Fibroblast of lung (primary cell): Measurements from ENCODE around the gene GNAT1.

ENCODE experiments used
- EZH2 ChIP-seq: IDR thresholded peaks from 2 replicates; pipeline ENCODE4 v1.5.1; 2012; ENCODE audit warnings: low read length, control low read depth, mild to moderate bottlenecking; ENCODE audit errors: missing control alignments
- TF ChIP-seq, protein P1 (sequence below), 2 donors: IDR thresholded peaks in 1 of 2; conservative IDR thresholded peaks in 1 of 2; 1 replicate in 1 of 2; 2 replicates in 1 of 2; pipeline ENCODE4 v1.5.1; 2011 to 2012; ENCODE audit warnings: low read length in 2 of 2, control low read depth in 1 of 2, inconsistent platforms in 1 of 2, low read depth in 1 of 2, mild to moderate bottlenecking in 1 of 2

DNA sequence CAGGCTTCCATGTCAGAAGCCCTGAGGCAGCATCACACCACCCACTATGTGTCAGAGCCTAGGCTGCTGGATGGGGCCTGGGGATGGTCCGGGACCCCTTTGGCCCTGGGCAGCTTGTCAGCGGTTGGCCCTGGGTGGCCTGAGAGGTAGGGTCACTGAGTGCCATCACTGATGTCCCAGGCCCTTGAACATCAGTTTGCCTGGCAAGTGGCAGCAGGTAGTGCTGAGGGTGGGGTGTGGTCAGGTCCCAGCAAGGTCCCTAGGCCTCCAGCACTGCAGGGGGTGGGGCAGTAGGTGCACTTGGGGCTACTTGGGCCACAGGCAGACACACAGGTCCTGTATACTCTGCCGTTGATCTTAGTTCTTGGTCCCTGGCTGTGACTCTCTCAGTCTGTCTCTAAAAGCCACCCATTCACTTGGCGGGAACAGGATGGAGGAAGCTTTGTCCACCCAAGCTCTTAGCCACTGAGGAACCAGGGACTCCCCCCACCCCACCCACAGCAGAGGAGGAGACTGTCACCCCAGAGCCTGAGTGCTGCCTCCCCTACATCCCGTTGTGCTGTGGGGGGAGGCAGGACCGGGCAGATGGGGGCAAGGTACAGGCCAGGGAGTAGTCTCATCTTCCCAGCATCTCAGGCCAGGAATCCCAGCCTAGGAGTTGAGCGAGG, 50.4 kb downstream of the GNAT1 start:
- TF ChIP-seq, protein P1, sequence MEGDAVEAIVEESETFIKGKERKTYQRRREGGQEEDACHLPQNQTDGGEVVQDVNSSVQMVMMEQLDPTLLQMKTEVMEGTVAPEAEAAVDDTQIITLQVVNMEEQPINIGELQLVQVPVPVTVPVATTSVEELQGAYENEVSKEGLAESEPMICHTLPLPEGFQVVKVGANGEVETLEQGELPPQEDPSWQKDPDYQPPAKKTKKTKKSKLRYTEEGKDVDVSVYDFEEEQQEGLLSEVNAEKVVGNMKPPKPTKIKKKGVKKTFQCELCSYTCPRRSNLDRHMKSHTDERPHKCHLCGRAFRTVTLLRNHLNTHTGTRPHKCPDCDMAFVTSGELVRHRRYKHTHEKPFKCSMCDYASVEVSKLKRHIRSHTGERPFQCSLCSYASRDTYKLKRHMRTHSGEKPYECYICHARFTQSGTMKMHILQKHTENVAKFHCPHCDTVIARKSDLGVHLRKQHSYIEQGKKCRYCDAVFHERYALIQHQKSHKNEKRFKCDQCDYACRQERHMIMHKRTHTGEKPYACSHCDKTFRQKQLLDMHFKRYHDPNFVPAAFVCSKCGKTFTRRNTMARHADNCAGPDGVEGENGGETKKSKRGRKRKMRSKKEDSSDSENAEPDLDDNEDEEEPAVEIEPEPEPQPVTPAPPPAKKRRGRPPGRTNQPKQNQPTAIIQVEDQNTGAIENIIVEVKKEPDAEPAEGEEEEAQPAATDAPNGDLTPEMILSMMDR (conservative IDR thresholded peaks at IDR 0.05 in 1 of 2, IDR thresholded peaks at IDR 0.05 in 1 of 2; ENCODE audit: low read depth in 1 of 2, low read length in 2 of 2): no peak
- no peak for TF ChIP-seq EZH2
